Activated T-helper 9 cell treated with anti-CD3 and anti-CD28 coated beads, Interleukin-2, amount 50 U/mL, for 16 hours (primary cell): ENCODE results near the gene MS4A13.
"Not testable (repeated sequence)": the region's sequence is repeated elsewhere in the genome, so short reads cannot be mapped to it uniquely, and the experiment has no call there.

Source experiments
- DNase-seq: peaks from one replicate; pipeline ENCODE4 v3.0.0-alpha.2; 2020; ENCODE audit warnings: low read depth

The MS4A13 gene, protein sequence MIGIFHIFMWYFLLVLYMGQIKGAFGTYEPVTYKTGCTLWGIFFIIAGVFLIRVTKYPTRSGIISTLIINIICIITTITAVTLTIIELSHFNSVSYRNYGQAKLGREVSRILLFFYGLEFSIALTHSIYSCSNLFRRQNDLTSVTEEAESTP

DNA sequence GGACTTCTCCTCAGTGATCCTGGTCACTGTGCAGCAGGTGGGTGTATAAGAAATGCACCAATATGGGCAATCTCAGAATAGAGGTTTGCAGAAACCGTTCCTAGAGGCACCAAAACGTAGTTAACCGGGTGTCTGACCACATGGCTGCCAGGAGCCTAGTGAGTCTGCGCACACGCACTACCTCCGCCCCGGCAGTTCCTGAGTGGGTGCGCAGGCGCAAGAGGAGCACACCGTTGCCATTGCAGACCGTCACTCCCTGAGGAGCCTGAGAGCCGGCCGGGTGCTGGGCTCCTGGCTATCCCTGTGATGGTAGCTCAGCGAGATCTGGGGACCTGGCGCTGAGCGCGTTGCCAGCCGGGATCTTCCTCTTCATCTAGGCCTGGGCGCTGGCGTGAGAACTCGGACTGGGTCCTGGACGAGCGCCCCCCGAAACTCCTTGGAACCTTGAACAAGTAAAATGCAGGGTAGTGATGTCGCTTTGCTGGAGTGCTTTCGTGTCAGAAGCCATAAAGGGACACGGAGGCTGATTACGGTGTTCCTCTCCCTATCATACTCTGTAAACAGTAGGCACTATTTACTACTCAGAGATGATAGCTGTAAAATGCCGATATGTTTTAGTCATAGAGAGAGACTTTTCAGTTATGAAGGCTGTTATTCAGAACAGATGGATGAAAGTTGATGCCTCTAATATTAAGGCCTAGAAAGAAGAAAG lies at the start of gene MS4A13:
MS4A13 (plus strand) TSS at position 249 of the 712 bp plus-strand sequence. CDS start 2,692 bp downstream, outside the sequence.
- no peak for DNase-seq

GRCh38 chr11:60468829-60469228 lies 46.4 kb upstream of the MS4A13 start:
- no peak for DNase-seq

DNA sequence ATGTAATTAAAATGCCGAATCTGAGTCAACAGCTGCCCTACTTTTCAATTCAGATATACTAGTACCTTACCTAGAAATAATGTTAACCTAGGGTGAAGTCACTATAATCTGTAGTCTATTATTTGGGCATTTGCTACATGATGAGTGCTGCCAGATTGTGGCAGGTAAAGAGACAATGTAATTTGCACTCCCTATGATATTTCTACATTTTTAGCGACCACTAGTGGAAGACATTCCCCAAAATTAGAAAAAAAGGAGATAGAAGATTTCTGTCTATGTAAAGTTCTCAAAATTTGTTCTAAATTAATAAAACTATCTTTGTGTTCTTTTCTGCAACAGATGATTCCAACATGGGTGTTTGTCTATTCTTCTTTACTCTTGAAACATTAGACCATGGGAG lies 45.5 kb upstream of the MS4A13 start:
- no peak for DNase-seq

GRCh38 chr11:60477035-60477445 lies 38.2 kb upstream of the MS4A13 start:
- no peak for DNase-seq

GRCh38 chr11:60482361-60482760 lies 32.8 kb upstream of the MS4A13 start:
- DNase-seq, result no peak

DNA sequence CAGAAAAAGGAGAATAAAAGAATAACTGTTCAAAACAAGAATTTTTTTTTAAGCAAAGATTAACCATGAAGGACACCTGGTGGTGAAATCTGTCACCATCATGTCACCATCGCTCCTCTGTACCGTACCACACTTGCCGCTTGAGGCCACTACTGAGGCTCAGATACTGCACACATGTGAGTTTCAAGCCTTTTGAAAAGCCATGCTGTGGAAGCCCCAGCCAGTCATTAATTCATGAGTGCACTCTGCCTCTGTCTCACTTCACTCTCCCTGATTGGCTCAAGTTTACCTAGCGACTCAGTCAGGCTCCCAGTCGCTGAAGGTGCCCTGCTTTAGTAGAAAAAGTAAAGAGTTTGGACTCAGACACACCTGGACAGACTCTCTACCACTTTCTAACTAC lies 29.2 kb upstream of the MS4A13 start:
- no peak for DNase-seq

GRCh38 chr11:60492488-60493009 lies 22.6 kb upstream of the MS4A13 start, which contains the start of gene MS4A12:
Gene MS4A12, plus strand, starts transcription at chr11:60492778. Its CDS starts 4,541 bp downstream, at chr11:60497319.
- DNase-seq, result no peak

GRCh38 chr11:60493454-60493853 lies 21.7 kb upstream of the MS4A13 start:
- DNase-seq, result no peak

DNA sequence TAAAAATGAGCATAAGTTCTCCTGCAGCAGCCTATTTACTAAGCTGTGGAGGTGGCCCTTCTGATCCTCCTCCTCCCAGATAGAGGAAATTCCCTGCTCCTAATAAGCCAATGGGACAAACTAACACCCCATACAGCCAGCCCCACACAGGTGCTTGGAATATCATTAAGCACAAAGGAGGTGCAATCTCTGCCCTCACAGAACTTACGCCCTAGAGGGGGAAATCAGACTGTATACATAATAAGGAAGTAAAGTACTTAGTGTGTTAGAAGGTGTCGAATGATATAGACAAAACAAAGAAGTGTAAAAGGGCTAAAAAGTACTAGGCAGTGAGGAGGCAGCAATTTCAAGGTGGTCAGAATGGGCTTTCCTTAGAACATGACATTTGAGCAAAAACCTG lies 16.8 kb upstream of the MS4A13 start:
- no peak for DNase-seq

DNA sequence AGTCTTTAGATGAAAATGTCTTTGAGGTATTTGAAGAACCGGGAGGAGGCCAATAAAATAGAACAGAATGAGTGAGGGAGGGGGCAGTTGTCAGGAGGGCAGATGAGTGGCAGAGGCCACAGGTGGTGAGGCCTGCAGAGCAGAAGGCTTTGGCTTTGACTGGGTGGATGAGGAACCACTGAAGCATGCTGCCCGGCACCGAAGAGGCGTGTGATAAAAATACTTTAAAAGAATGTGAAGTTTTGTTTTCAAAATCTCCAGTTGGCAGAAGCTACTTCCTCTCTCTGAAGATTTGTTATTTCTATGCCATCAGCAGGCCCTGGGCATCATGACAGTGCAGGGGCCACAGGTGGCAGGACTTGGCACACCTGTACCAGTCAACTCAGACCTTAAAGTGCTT lies 16.3 kb upstream of the MS4A13 start:
- DNase-seq, result no peak

DNA sequence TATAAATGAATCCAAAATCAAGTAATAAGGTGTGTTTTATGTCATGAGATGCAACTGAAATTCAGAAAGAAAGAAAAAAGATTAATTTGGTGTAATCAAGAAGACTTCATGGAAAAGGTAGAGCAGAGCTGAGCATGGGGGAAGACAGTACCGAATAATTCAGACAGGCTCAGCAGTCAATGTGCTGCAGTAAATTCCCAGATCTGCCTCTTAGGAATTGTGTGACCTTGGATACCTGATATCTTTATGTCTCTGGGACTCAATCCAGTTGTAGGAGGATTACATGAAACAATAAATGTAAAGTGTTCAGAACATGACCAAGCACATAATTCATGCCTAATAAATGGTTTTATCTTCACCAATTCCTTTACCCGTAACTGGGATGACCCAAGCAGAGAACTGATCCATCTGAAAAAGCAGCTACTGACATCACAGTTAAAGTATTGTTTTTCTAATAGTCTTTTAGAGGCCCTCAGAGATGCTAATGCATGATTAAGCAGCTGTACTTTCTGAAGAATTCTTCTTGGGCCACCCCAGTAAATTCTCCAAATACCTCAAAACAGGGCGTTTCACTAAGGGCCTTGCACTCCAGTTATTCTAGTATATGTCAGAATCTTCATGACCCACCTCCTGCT lies 14.8 kb upstream of the MS4A13 start:
- DNase-seq, result no peak

GRCh38 chr11:60502221-60502775 lies 12.9 kb upstream of the MS4A13 start:
- DNase-seq, result no peak

DNA sequence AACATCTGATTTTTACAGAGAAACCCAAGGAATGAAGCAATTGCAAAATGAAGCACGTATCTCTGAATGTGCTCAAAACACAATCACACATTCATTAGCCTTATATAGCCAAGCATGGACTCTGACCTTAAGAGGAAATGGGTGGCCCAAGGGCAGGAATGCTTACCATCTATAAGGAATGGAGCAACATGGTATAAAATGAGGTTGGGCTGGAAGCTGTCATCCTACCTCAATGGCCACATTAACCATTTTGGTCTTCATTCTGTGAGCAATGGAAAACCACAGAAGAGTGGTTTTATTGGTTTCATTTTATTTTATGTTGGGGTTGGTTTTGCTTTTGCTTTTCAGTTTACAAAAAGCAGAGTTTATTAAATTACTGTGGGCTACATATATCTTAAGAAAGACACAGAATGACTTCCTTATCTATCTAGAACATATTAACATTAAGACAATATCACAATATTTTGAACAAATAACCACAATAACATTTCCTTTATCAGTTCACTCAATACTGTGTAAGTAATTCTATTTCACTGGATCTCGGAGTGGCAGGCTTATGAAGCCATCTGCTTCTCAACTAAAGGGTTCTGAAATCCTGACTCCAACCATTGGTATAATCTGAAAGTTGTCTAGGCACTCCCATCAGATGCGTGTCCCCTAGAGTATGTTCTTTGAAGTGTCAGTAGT lies 10.8 kb upstream of the MS4A13 start:
- DNase-seq, result no peak

DNA sequence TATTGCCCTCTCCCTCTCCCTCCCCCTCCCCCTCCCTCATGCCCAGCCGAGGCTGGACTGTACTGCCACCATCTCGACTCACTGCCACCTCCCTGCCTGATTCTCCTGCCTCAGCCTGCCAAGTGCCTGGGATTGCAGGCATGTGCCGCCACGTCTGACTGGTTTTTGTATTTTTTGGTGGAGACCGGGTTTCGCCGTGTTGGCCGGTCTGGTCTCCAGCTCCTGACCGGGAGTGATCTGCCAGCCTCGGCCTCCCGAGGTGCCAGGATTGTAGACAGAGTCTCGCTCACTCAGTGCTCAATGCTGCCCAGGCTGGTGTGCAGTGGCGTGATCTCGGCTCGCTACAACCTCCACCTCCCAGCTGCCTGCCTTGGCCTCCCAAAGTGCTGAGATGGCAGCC lies 5.6 kb upstream of the MS4A13 start:
- not testable (repeated sequence) for DNase-seq

- not testable (repeated sequence) for DNase-seq
These were observed 5.0 kb upstream of the MS4A13 start for GRCh38 chr11:60510209-60510608.

DNA sequence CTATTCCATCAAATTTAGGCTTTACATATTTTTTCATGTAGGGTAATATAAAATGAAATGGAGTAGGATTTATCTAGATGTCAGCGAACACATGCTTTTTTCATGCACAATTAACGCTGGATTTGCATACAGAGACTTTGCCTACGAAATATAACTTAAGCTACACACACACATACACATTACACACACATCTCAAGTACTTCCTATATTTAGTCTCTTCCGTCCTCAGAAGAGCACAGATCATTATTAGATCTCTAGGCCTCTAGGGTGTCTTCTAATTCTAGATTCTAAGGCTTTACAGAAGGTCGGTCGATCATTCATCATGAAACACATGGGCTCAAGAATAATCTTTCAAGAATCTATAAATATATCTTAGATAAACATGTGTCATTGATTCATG lies 3.8 kb upstream of the MS4A13 start:
- no peak for DNase-seq

DNA sequence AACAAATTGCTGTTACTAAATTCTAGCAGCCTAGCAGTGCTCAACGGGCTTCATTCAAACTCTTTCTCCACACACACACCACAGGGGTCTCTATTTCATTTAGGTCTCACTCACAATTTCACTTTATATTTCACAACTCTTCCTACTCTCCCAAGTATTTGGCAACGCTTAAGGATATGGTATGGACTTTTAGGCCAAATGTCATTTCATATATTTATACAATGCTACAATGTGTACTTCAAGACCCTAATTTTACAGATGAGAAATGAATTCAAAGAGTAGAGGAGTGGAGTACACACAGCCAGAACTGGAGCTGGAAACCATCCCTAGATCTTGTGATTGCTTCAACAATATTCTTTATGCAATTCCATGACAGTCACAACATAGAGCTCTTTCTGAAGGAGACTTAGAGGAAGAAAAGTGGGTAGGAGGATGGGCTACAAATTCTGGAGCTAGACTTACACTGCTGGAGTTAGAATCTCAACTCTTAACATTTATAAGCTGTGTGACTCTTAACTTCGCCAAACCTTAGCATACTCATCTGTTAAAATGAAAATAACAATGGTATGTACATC lies 2.5 kb upstream of the MS4A13 start:
- DNase-seq, result no peak

GRCh38 chr11:60513496-60514460 lies 1.4 kb upstream of the MS4A13 start:
- DNase-seq, result no peak

DNA sequence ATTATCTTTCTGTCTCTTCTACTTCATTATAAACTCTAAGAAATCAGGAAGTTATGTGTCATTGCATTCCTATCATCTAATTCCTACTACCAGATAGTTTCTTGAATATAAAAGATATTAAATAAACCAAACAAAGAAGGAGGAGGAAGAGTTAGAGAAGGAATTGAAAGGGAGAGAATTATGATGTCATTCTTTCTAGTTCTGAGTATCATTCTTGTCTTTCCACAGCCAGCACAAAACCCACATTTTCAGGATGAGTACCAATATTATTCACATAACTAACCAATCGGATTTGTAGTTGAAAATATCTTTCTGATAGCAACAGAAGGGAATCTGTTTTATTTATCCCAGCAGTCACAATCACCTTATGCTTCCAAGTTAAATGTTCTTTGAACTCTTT lies 13.3 kb downstream of the MS4A13 start:
- no peak for DNase-seq

GRCh38 chr11:60528934-60529333 lies 13.7 kb downstream of the MS4A13 start:
- no peak for DNase-seq
